Esophagus squamous epithelium (tissue), 4 donors: Measurements from ENCODE around the gene OTULINL.

Source experiments
- CTCF ChIP-seq, 6 experiments: fragments of 450-650 bp in 4 of 6; fragments of 200-600 bp in 2 of 6; sonication (generic) in 2 of 6; IDR thresholded peaks; one replicate each; pipeline ENCODE4 v1.5.1; 2016 to 2019; ENCODE audit warnings: antibody characterized with exemption in 6 of 6, mild to moderate bottlenecking in 4 of 6, moderate library complexity in 4 of 6
- POLR2A ChIP-seq, 4 donors: fragments of 450-650 bp; IDR thresholded peaks; one replicate each; pipeline ENCODE4 v1.6.1; 2017; ENCODE audit warnings: antibody characterized with exemption in 4 of 4, mild to moderate bottlenecking in 4 of 4, moderate library complexity in 3 of 4

GRCh38 chr5:14599476-14600127 lies 18.0 kb downstream of the OTULINL start:
- TF ChIP-seq CTCF (IDR thresholded peaks at IDR 0.05) (no peak), POLR2A (IDR thresholded peaks at IDR 0.05) (no peak)
